HS-27A (cell line): Measurements from ENCODE around the gene MBOAT7.
"Not testable (repeated sequence)": the region's sequence is repeated elsewhere in the genome, so short reads cannot be mapped to it uniquely, and the experiment has no call there.

Experiments
- DNase-seq: peaks from one replicate; pipeline ENCODE4 v3.0.0-alpha.2; 2012; ENCODE audit warnings: low read depth, missing footprints

The MBOAT7 gene

DNA sequence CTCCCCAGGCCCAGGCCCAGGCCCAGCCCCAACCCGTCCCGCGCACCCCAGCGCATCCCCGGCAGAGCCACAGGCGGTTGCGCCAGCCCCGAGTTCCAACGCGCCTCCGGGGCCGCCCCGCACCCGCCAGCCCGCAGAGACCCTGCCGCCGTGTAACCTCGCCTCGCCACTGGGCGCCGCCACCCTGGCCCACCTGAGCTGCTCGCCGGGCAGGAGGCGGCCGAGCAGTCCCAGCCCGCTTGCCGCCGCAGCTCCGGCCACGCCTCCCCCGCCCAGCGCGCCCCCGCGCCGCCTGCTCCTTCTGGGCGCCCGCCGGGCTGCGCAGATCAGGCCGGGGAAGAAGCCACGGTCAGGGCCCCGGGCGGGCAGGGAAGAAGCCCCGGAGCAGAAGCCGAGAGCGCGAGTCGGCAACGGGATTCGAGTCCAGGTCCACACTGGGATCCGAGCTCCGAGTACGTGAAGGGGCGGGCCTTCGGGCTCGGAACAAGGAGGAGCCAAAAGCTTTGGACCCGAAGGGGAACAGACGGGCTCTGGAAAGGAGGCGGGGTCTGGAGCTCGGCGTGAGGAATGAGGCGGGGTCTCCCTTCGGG lies at the start of gene MBOAT7:
Gene MBOAT7 (minus strand): TSS at position 436 of the 590 bp plus-strand sequence. CDS start 1,072 bp downstream, outside the sequence.
- DNase-seq: no peak

GRCh38 chr19:54233941-54234340 lies 44.6 kb upstream of the MBOAT7 start:
- no peak for DNase-seq

DNA sequence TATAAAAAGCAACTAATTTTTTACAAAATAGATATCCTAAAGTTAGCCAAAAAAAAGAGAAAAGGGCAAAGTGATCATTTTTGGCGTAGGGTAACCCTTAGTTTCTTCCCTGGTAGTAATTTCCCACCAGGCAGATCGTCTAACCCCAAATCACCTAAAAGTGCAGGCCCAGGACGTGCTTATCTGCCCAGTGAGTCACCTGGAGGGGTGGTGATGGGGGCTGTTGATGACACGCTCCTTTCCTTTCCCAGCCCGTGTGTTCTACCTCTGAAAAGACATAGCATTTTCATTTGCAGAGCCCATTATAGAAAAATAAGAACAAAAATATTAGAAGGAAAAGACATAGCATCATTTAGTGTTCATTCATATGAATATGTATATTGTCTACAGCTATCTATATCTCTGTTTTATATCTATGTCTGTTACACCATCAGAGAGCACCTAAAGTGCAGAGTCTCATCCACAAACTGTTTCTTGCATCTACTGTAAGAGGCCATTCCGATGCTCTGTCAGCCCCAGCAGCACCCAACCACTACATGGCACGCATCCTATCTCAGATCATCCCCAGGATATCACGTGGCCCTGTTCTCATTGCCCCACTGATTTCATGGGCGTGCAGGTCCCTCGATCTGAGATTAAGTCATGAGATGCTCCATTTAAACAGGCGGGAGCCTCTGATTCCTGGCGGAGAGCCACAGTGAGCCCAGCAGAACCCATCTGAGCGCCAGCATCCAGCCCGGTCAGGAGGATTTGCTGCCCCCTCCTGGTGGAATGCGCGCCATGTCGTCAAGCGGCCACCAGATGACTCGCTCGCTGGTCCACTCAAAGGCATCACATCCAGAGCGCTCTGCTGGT lies 41.9 kb upstream of the MBOAT7 start:
- DNase-seq: peak; percentile 57

- no peak for DNase-seq
These were observed 40.7 kb upstream of the MBOAT7 start for GRCh38 chr19:54230031-54230430.

- DNase-seq: no peak
These were observed 39.8 kb upstream of the MBOAT7 start for GRCh38 chr19:54229146-54229545.

DNA sequence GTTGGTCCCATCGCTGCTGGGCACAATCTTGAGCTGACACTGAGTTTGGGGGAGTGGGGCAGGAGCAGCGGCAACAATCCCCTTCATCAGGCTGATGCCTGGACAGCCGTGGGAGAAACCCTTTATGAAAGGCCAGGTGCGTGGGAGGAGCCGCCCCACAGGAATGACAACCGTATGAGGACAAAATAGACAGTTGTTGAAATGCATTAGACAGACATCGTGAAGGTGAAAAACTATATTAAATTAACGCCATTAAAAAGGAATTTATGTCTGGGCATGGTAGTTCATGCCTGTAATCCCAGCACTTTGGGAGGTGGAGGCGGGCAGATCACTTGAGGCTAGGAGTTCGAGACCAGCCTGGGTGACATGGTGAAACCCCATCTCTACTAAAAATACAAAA lies 35.2 kb upstream of the MBOAT7 start:
- not testable (repeated sequence) for DNase-seq

DNA sequence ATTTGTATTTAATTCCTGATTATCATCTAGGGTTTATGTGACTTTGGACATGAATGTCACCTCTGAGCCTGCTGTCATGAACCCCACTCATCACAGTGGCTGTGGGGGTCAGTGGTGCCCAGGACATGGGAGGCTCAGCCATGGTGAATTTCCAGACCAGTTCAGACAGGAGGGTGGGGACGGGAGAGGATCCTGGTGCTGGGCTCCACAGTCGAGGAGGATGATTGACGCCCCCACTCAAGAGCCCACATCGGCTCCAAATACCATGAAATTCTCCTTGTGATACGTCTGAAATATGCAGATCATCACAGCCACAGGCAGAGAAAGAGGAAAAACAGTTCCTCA lies 34.5 kb upstream of the MBOAT7 start:
- not testable (repeated sequence) for DNase-seq

- not testable (repeated sequence) for DNase-seq
These were observed 34.0 kb upstream of the MBOAT7 start for GRCh38 chr19:54223277-54223936.

- DNase-seq: not testable (repeated sequence)
These were observed 33.3 kb upstream of the MBOAT7 start, which contains the start of gene LILRB3 for GRCh38 chr19:54222474-54223276. Gene LILRB3 (minus strand): TSS chr19:54223007. CDS start chr19:54222976, 31 bp downstream.

DNA sequence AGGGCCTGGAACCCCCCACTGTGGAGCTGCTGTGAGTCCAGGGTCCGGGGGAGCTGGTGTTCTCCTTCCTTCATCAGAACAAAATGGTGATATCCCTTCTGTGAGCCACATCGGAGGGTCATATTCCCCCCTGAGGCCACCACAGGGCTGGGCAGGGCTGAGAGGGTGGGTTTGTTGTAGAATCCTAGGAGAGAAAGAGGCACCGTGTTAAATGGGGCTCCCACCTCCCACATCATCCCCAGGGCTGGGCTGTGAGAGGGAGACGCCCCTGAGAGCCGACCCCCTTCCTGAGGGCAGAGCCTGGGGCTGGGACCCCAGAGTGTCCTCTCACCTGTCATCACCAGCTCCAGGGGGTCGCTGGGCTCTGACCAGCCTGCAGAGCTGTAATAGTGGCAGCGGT lies 32.6 kb upstream of the MBOAT7 start:
- DNase-seq: not testable (repeated sequence)

- not testable (repeated sequence) for DNase-seq
These were observed 30.3 kb upstream of the MBOAT7 start for GRCh38 chr19:54219702-54220101.

GRCh38 chr19:54218960-54219661 lies 29.7 kb upstream of the MBOAT7 start:
- DNase-seq: no peak

DNA sequence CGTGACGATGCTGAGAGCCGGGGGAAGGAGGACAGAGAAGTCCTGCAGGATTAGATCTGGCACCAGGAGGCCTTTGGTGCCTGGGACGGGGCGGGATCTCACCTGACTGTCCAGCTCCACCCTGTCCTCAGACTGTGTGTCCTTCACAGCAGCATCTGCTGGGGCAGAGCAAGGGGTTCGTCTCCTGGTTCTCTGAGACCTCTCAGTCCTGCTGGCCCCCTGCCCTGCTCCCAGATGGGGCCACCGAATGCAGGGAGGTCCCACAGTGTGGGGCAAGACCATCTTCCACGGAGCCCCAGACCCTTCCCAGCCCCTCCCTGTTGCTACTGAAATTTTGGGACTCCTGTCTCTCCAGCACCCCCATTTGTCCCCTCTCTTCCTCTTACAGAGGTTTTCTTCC lies 28.9 kb upstream of the MBOAT7 start:
- no peak for DNase-seq

GRCh38 chr19:54217517-54218247 lies 28.3 kb upstream of the MBOAT7 start:
- not testable (repeated sequence) for DNase-seq

DNA sequence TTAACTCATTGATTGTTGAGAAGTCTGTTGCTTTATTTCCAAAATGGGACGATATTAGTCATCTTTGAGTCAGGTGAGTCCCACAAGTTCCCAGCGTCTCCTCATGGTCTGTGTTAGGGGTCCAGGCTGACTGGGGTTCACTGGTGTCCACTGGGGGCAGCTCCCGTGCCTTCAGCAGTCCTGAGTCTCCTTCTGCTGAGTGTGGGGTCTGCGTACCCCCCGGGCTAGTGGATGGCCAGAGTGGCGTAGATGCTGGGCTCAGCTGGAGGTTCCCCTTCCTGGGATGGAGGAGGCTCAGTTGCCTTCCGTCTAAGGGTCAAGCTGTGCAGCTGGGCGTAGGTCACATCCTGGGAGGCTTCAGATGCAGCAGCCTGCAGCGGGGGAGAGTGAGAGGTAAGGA lies 27.5 kb upstream of the MBOAT7 start:
- DNase-seq: no peak

- DNase-seq: not testable (repeated sequence)
These were observed 25.4 kb upstream of the MBOAT7 start for GRCh38 chr19:54214734-54215133.

- DNase-seq: not testable (repeated sequence)
These were observed 24.8 kb upstream of the MBOAT7 start for GRCh38 chr19:54214217-54214616.

- DNase-seq: no peak
These were observed 21.9 kb upstream of the MBOAT7 start for GRCh38 chr19:54211235-54211634.

- peak; percentile 96 for DNase-seq
These were observed 20.6 kb upstream of the MBOAT7 start for GRCh38 chr19:54209811-54210494.
